ENCODE results near the gene CFL1.
"Not testable (repeated sequence)": the region's sequence is repeated elsewhere in the genome, so short reads cannot be mapped to it uniquely, and the experiment has no call there.

CFL1 gene

DNA sequence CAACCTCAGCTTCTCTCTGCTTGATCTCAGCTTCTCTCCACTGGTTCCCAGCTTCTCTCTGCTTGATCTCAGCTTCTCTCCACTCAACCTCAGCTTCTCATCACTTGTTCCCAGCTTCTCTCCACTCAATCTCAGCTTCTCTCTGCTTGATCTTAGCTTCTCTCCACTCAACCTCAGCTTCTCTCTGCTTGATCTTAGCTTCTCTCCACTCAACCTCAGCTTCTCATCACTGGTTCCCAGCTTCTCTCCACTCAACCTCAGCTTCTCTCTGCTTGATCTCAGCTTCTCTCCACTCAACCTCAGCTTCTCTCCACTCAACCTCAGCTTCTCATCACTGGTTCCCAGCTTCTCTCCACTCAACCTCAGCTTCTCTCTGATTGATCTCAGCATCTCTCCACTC lies 25.7 kb downstream of the CFL1 start:
- not testable (repeated sequence) for DNase-seq (ENCODE audit: low read depth)

DNA sequence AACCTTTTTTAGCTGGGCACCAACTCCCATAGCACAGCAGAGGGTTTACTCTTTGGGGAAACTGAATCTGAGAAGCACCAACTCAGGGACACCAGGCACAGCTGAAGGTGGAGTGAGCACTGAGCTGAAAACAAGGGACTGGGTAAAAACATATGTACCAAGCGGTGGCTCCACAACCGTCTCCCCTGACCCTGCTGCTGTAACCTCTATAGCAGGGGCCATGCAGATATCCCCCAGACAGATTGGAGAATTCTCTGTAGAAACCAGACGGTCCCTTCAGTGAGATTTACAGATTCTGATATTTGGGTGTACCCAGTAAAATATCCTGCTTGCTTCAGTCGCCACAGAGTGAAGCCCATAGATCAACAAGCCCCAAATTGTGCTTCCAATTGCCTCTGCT lies 28.5 kb downstream of the CFL1 start:
- DNase-seq (ENCODE audit: low read depth), result no peak

- DNase-seq (ENCODE audit: low read depth), result no peak
These were observed 30.8 kb downstream of the CFL1 start for GRCh38 chr11:65826984-65827735.

GRCh38 chr11:65822776-65823528 lies 35.0 kb downstream of the CFL1 start:
- DNase-seq (ENCODE audit: low read depth), result no peak

- no peak for DNase-seq (ENCODE audit: low read depth)
These were observed 36.9 kb downstream of the CFL1 start for GRCh38 chr11:65821107-65821506.

DNA sequence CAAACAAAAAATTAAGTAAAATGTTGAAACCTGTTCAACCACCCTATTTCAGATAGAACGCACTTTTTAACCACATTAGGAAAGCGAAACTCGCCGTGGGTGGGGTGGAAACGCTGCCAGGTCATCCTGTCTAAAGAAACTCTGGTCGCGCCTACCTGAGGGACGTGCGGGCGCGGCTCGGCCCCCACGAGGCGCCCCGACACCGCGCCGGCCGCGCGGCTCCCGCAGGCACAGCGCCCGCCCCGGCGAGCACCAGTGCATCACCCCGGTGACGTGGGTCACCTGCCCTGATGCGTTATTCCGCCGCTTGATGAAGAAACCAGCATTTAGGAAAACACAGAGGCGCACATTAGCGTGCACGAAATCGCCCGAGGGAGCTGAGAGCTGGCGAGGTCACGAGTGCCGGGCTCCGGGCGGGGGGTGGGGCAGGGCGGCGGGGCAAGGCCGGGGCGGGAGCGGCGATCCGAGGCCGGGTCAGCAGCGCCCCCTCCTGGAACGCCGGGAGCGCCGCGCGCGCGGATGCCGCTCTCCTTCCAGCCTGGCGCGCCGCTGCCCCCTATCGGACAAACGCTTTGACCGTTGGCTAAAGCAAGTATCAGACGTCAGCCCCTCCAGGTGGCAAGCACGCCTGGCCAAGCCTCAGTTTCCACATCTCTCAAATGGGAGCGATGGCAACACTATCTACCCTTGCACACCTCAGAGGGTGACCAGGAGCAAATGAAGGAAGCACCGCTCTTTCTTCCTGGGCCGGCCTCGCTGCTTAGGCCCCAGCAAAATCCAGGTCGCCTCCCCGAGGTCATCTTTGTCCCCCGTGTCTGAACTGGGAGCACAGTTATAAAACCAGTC lies 39.9 kb downstream of the CFL1 start:
- peak; percentile 91 for DNase-seq (ENCODE audit: low read depth)

GRCh38 chr11:65817312-65817834 lies 40.6 kb downstream of the CFL1 start:
- DNase-seq (ENCODE audit: low read depth), result no peak

DNA sequence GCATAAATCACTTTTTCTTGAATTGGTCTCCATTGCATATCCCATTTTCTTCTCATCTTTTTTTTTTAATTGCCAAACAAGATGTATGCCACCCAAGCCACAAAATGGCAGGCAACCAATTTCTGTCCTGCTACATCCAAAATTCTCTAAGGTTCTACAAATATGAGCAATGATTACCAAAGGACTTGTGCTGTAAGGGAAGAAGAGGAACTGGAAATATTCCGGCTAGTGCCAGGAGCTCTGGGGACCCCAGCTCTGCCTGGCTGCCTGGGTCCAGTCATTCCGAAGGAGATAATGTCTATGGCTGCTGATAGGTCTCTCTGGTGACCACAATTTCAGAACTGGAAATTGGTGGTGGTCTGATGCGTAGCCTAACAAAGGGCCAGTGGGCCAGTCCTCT lies 41.3 kb downstream of the CFL1 start:
- DNase-seq (ENCODE audit: low read depth), result no peak

DNA sequence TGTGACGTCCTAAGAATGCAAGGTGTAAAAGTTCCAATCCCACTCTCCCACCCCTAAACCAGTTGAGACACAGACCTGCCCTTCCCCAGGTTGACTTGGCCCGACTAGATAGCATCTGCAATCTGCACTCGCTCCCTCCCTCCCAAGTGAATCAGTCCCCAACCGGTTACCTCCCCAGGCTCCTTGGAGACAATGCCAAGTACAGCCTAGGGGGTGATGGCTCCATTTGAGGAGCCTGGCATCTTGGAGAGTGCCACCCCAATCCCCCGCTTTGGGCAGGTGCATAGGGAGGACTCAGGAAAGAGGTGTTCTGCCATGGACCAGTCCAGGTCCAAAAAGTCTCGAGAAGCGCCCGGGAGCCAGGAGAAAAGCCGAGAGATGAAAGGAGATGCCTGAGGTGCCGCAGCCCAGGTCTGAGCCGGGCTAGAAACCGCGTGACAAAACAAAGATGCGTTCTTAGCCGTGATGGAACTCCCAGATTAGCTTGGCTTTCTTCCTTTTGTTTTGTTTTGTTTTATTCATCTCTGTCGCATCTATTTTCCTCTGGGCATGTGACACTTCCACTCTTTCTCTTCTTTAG lies 42.9 kb downstream of the CFL1 start:
- DNase-seq (ENCODE audit: low read depth), result no peak

- DNase-seq (ENCODE audit: low read depth), result no peak
These were observed 43.6 kb downstream of the CFL1 start for GRCh38 chr11:65814131-65814985.

DNA sequence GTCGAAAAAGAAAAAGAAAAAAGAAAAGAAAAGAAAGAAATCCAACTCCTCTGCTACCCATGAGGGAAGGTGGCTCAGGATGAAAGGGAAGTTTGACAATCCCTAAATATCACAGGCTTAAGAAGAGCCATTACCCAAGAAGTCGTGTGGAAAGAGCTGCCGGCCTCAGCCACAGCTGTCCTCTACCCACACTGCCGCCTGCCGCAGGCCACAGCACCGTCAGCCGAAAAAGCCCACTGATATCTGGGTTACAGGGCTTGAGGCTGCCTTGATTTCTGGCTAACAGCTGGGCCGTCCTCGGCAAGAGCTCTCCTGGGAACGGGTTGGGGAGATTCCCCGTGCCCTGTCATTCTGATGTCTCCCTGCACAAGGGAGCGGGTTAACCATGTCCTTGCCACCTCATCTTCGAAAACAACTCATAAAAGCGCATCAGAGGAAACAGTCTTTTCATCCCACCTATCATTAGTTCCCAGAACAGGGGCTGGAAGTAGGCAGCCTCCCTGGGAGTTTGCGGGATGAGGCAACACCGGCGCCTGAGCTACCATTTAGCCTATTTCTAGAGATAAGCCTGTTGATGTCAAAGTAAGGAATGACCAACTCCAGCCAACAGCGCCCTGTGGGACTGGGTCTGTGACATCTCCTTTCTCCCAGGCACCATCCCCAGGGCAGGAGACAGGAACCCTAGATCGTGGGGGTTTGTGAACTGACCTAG lies 46.1 kb downstream of the CFL1 start:
- DNase-seq (ENCODE audit: low read depth), result no peak

DNA sequence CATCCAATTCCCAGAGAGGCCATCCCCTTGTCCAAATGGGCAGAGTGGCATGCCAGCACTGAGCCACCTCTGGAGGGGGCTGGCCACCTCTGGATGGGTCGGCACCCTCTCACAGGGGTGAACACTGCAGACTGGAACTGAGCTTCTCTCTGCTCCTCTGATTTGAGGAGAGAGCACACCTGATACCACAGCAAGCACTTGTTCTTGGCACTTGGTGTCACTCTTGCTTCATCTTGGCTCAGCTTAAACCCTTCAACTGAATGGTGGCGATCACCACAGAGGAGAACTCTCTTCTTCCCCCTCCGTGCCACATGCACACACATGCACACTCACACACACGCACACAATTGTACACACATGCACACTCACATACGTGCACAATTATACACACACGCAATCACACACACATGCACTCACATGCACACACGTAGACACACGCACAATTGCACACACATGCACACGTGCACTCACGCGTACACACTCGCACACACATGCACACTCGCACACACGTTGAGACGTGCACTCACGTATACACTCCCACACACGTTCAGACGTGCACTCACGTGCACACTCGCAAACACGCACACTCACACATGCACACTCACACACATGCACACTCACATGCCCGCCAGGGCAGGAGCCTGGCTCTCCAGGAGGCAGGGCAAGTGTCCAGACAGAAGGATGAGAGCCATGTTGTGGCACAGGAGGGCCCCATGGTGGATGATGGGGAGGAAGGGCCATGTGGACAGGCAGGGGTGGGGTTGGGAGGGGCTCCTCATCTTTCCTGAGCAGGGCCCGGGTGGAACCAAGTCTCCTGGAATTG lies 47.7 kb downstream of the CFL1 start:
- DNase-seq (ENCODE audit: low read depth), result no peak

DNA sequence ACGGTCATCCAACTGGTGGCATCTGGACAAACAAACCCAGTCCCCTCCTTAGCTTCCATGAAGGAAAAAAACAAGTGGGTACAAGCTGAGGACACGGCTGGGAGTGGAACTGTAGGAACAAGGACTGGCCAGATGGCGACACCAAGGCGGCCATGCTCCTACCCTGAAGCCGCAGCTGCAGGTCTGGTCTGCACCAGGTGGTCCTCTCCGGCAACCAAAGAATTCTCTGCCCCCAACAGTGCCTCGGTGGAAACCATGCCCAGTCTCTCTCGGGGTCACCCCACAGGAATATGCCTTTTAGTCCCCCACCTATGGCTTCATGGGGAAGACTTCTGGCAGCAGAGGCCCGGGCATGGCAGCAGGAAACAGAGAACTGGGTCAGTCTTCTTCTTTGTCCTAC lies 48.5 kb downstream of the CFL1 start:
- no peak for DNase-seq (ENCODE audit: low read depth)

DNA sequence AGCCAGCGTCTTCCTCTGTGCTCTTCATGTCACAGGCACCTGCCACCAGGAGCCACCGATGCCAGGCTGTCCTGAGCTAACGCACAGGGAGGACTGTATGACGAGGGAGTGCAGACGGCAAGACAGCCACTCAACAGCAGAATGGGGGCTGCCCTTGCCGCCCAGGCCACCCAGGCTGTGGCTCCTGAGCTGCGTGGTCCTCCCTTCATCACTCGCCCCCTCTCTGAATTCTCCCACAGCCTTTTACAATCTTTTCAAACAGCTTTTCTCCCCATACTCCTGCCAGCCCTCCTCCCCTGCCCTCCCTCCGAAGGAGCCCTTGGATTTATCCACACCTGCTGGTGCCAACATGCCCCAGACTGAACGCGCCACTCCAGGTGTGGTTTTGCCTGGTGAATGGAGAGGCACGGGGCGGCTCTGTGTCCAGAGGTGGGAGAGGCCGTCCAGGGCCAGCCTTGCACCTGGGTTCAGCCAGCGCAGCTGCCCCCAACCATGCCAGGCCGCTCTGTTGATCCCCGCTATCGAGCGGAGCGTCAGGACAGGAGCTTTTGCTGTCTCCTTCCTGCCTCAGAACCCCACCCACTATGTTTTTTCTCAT lies 49.1 kb downstream of the CFL1 start:
- no peak for DNase-seq (ENCODE audit: low read depth)

- DNase-seq (ENCODE audit: low read depth), result no peak
These were observed 51.0 kb downstream of the CFL1 start for GRCh38 chr11:65806979-65807378.

Measured in activated T-helper 1 cell treated with Interleukin-2 at 50 U/mL for 16 hours (primary cell).